Uterus (tissue), 4 donors: ENCODE measurements around the gene RNF208. TPM values are rescaled to one million over a fixed set of nuclear protein-coding genes. Genes with fewer than 3 reads are reported as not detected.

Experiments used
- DNase-seq, 2 donors: peaks; one replicate each; pipeline ENCODE4 v3.0.0-alpha.2; 2019 to 2020
- H3K27ac ChIP-seq, 2 donors: fragments of 200-600 bp; sonication (generic); 1 replicate in 1 of 2; 2 replicates in 1 of 2; pipeline ENCODE4 v1.5.1; 2016 to 2018
- H3K27me3 ChIP-seq, 2 donors: fragments of 200-600 bp; sonication (generic); one replicate each; pipeline ENCODE4 v1.5.1; 2018 to 2019; ENCODE audit warnings: control low read depth in 1 of 2
- H3K36me3 ChIP-seq, 2 donors: fragments of 200-600 bp; sonication (generic); one replicate each; pipeline ENCODE4 v1.5.1; 2019; ENCODE audit warnings: control low read depth in 1 of 2
- H3K4me1 ChIP-seq, 2 donors: fragments of 200-600 bp; sonication (generic); one replicate each; pipeline ENCODE4 v1.5.1; 2018 to 2019; ENCODE audit warnings: control low read depth in 1 of 2
- H3K4me3 ChIP-seq, 2 donors: fragments of 200-600 bp; sonication (generic); 1 replicate in 1 of 2; 2 replicates in 1 of 2; pipeline ENCODE4 v1.5.1; 2018 to 2019; ENCODE audit warnings: mild to moderate bottlenecking in 1 of 2
- H3K9me3 ChIP-seq, 2 donors: fragments of 200-600 bp; sonication (generic); one replicate each; pipeline ENCODE4 v1.5.1; 2019; ENCODE audit warnings: control low read depth in 1 of 2
- CTCF ChIP-seq, 4 experiments: fragments of 200-600 bp in 2 of 4; fragments of 450-650 bp in 2 of 4; sonication (generic) in 2 of 4; IDR thresholded peaks; one replicate each; pipeline ENCODE4 v1.5.1; 2016 to 2019; ENCODE audit warnings: antibody characterized with exemption in 4 of 4, mild to moderate bottlenecking in 2 of 4, moderate library complexity in 1 of 4
- POLR2A ChIP-seq, 2 donors: fragments of 450-650 bp; IDR thresholded peaks; one replicate each; pipeline ENCODE4 v1.6.1; 2016; ENCODE audit warnings: antibody characterized with exemption in 2 of 2, mild to moderate bottlenecking in 1 of 2, moderate library complexity in 1 of 2
- intact Hi-C: fragments of 100-400 bp; cut with DNase I; formaldehyde crosslinking; loops from one replicate; pipeline ENCODE4 v1.15.1; 2023; ENCODE audit warnings: low total_unique reads
- total RNA-seq, 4 donors: library from RNA; depleted of rRNA in 3 of 4; stranded (reverse); fragments of >200 nt in 3 of 4; gene quantifications; one replicate each; pipeline versions ENCODE4 v1.1.0 to v1.2.4, GENCODE V29; 2014 to 2023
- donor health status: DM: yes; HTN: yes; CAD: no.

The RNF208 gene
- total RNA-seq, 4 donors from 2014 or later = 3.7 TPM; not detected in 3

- intact Hi-C loops = no loop called here
- H3K4me3 ChIP-seq = peak overlapping the region in 1 of 2 donors; percentile 17
Measured at GRCh38 chr9:137235424-137236237, 13.6 kb upstream of the RNF208 start.

GRCh38 chr9:137234758-137235423, 12.9 kb upstream of the RNF208 start:
- H3K27me3 ChIP-seq = peaks cover 0 to 10% of the 10 kb centered on the region in 2 donors
- peaks cover 0 to 9% of the 10 kb centered on the region in 2 donors for H3K4me1 ChIP-seq
- DNase-seq = no peak
- H3K36me3 ChIP-seq = no peaks in the 10 kb centered on the region
- no peak for TF ChIP-seq CTCF (IDR thresholded peaks at IDR 0.05)
- TF ChIP-seq POLR2A (IDR thresholded peaks at IDR 0.05) = no peak
- no peak overlapping the region for H3K4me3 ChIP-seq
- intact Hi-C loops = no loop called here
- H3K27ac ChIP-seq = no peak overlapping the region
- H3K9me3 ChIP-seq = no peaks in the 10 kb centered on the region

More at GRCh38 chr9:137235424-137236237, 13.6 kb upstream of the RNF208 start:
- Histone ChIP-seq H3K36me3 (no peaks in the 10 kb centered on the region), H3K27me3 (peaks cover 0 to 4% of the 10 kb centered on the region in 2 donors), H3K9me3 (no peaks in the 10 kb centered on the region), H3K4me1 (peaks cover 0 to 9% of the 10 kb centered on the region in 2 donors), H3K27ac (peak overlapping the region in 1 of 2 donors; percentile 22)
- TF ChIP-seq POLR2A (IDR thresholded peaks at IDR 0.05) (no peak), CTCF (IDR thresholded peaks at IDR 0.05) (no peak)
- DNase-seq = no peak

- peaks cover 0 to 9% of the 10 kb centered on the region in 2 donors for H3K4me1 ChIP-seq
- no peak for DNase-seq
- peaks cover 0 to 17% of the 10 kb centered on the region in 2 donors for H3K27me3 ChIP-seq
Measured at GRCh38 chr9:137234055-137234697, 12.1 kb upstream of the RNF208 start.

GRCh38 chr9:137233143-137233980, 11.3 kb upstream of the RNF208 start:
- H3K27me3 ChIP-seq = peaks cover 5 to 25% of the 10 kb centered on the region in 2 donors
- no peak for TF ChIP-seq CTCF (IDR thresholded peaks at IDR 0.05)
- no peak for TF ChIP-seq POLR2A (IDR thresholded peaks at IDR 0.05)
- no peak overlapping the region for H3K4me3 ChIP-seq
- no peaks in the 10 kb centered on the region for H3K36me3 ChIP-seq
- intact Hi-C loops = no loop called here
- H3K9me3 ChIP-seq = no peaks in the 10 kb centered on the region
- no peak overlapping the region for H3K27ac ChIP-seq
- peaks cover 0 to 9% of the 10 kb centered on the region in 2 donors for H3K4me1 ChIP-seq
- no peak for DNase-seq

More at GRCh38 chr9:137234055-137234697, 12.1 kb upstream of the RNF208 start:
- H3K4me3 ChIP-seq = no peak overlapping the region
- no peaks in the 10 kb centered on the region for H3K9me3 ChIP-seq
- H3K36me3 ChIP-seq = no peaks in the 10 kb centered on the region
- H3K27ac ChIP-seq = no peak overlapping the region
- intact Hi-C loops = no loop called here
- TF ChIP-seq POLR2A (IDR thresholded peaks at IDR 0.05) = no peak
- TF ChIP-seq CTCF (IDR thresholded peaks at IDR 0.05) = no peak
